HG03139 (cell line): ENCODE data around the gene CLEC18B.
"Not testable (repeated sequence)": the region's sequence is repeated elsewhere in the genome, so short reads cannot be mapped to it uniquely, and the experiment has no call there.

Experiments used
- ATAC-seq: cut with Tn5 transposase; IDR thresholded peaks from one replicate; pipeline ENCODE4 v1.9.1; 2021; ENCODE audit not compliant: unreplicated experiment

The CLEC18B gene

GRCh38 chr16:74446866-74447265 is 25.6 kb upstream of the CLEC18B start:
- no peak for ATAC-seq

- not testable (repeated sequence) for ATAC-seq
These were observed 22.5 kb upstream of the CLEC18B start for GRCh38 chr16:74443624-74444346.

GRCh38 chr16:74439685-74440084 is 18.4 kb upstream of the CLEC18B start:
- ATAC-seq = no peak

GRCh38 chr16:74438492-74438979 is 17.3 kb upstream of the CLEC18B start:
- no peak for ATAC-seq

GRCh38 chr16:74431516-74431915 is 10.2 kb upstream of the CLEC18B start:
- no peak for ATAC-seq

GRCh38 chr16:74430036-74430712 is 8.9 kb upstream of the CLEC18B start:
- peak; percentile 71 for ATAC-seq

- not testable (repeated sequence) for ATAC-seq
These were observed 7.2 kb upstream of the CLEC18B start for GRCh38 chr16:74428493-74428892.

GRCh38 chr16:74425751-74426150 is 4.5 kb upstream of the CLEC18B start:
- not testable (repeated sequence) for ATAC-seq

GRCh38 chr16:74423721-74424120 is 2.4 kb upstream of the CLEC18B start:
- ATAC-seq = not testable (repeated sequence)

GRCh38 chr16:74422086-74422485 is 808 bp upstream of the CLEC18B start:
- not testable (repeated sequence) for ATAC-seq

GRCh38 chr16:74421482-74421785 is 156 bp upstream of the CLEC18B start:
- ATAC-seq = not testable (repeated sequence)

GRCh38 chr16:74419811-74420210 is 1.5 kb downstream of the CLEC18B start:
- ATAC-seq = not testable (repeated sequence)

- ATAC-seq = not testable (repeated sequence)
These were observed 3.4 kb downstream of the CLEC18B start for GRCh38 chr16:74417897-74418296.

- not testable (repeated sequence) for ATAC-seq
These were observed 7.4 kb downstream of the CLEC18B start for GRCh38 chr16:74413920-74414319.

GRCh38 chr16:74413485-74413884 is 7.8 kb downstream of the CLEC18B start:
- ATAC-seq = not testable (repeated sequence)

GRCh38 chr16:74412775-74413390 is 8.4 kb downstream of the CLEC18B start:
- not testable (repeated sequence) for ATAC-seq

- not testable (repeated sequence) for ATAC-seq
These were observed 9.0 kb downstream of the CLEC18B start for GRCh38 chr16:74412138-74412774.

- ATAC-seq = not testable (repeated sequence)
These were observed 10.3 kb downstream of the CLEC18B start for GRCh38 chr16:74410981-74411380.

GRCh38 chr16:74410057-74410957 is 11.0 kb downstream of the CLEC18B start:
- not testable (repeated sequence) for ATAC-seq
